HG02763 (cell line): Measurements from ENCODE around the gene IER5.
"Not testable (repeated sequence)": the region's sequence is repeated elsewhere in the genome, so short reads cannot be mapped to it uniquely, and the experiment has no call there.

Experiments
- ATAC-seq: cut with Tn5 transposase; IDR thresholded peaks from one replicate; pipeline ENCODE4 v1.9.1; 2021; ENCODE audit warnings: mild to moderate bottlenecking, moderate library complexity; ENCODE audit not compliant: unreplicated experiment

Gene IER5

GRCh38 chr1:181088079-181089016 lies at the start of gene IER5:
Gene IER5 (plus strand): TSS chr1:181088700. CDS start chr1:181088903, 203 bp downstream.
- peak; percentile 70 for ATAC-seq

GRCh38 chr1:181040284-181040865 lies 48.1 kb upstream of the IER5 start:
- no peak for ATAC-seq

GRCh38 chr1:181043025-181043888 lies 45.2 kb upstream of the IER5 start:
- no peak for ATAC-seq

- ATAC-seq = peak; percentile 84
These were observed 44.0 kb upstream of the IER5 start for GRCh38 chr1:181044449-181044966.

- ATAC-seq = not testable (repeated sequence)
These were observed 42.6 kb upstream of the IER5 start for GRCh38 chr1:181045946-181046345.

GRCh38 chr1:181049378-181049777 lies 39.1 kb upstream of the IER5 start:
- ATAC-seq = no peak

- ATAC-seq = no peak
These were observed 37.6 kb upstream of the IER5 start for GRCh38 chr1:181050922-181051321.

GRCh38 chr1:181056560-181056959 lies 31.9 kb upstream of the IER5 start:
- ATAC-seq = no peak

GRCh38 chr1:181057079-181057478 lies 31.4 kb upstream of the IER5 start:
- no peak for ATAC-seq

GRCh38 chr1:181059435-181059834 lies 29.1 kb upstream of the IER5 start:
- ATAC-seq = no peak

GRCh38 chr1:181060066-181060465 lies 28.4 kb upstream of the IER5 start:
- ATAC-seq = no peak

GRCh38 chr1:181060947-181061346 lies 27.6 kb upstream of the IER5 start:
- ATAC-seq = not testable (repeated sequence)

- no peak for ATAC-seq
These were observed 27.0 kb upstream of the IER5 start for GRCh38 chr1:181061487-181061886.

GRCh38 chr1:181061891-181062835 lies 26.3 kb upstream of the IER5 start:
- ATAC-seq = peak; percentile 87

GRCh38 chr1:181062836-181063428 lies 25.6 kb upstream of the IER5 start:
- ATAC-seq = peak; percentile 51

GRCh38 chr1:181064011-181064623 lies 24.4 kb upstream of the IER5 start:
- ATAC-seq = no peak

- ATAC-seq = no peak
These were observed 23.8 kb upstream of the IER5 start for GRCh38 chr1:181064702-181065101.

- ATAC-seq = no peak
These were observed 14.9 kb upstream of the IER5 start for GRCh38 chr1:181073638-181074037.

- no peak for ATAC-seq
These were observed 12.6 kb upstream of the IER5 start for GRCh38 chr1:181075766-181076350.
